Measurements from ENCODE around the gene PPFIA4. TPM values are rescaled to one million over a fixed set of nuclear protein-coding genes. Genes with fewer than 3 reads are reported as not detected.

PPFIA4 gene
- total and polyA plus RNA-seq, 9 of the 15 experiments (the other 6 are each of a cell fraction or from before 2014, with no cell fraction given) = 0.07 to 12.0 (median 0.70) TPM

DNA sequence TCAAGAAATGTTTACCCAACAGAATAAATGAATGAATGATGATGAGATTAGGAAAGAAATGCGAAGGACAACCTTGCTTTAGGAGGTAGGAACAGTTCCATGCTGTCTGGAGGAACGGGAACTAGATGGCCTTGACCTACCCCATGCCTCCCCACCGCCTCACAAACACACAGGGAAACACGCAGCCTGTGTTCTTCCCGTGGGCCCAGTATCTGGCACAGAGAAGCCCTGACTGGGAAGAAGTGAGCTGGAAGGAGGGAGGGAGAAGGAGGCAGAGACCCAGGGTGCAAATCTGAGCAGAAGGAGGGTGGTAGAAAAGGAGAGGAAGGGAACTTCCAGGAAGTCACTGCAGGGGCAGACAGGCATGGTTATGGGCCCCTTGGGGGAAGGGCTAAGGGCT lies 97.7 kb downstream of the PPFIA4 start:
- Histone ChIP-seq H4K20me1 (replicated peaks; ENCODE audit: control insufficient read depth, insufficient read depth, low read length) (peaks cover 14% of the 10 kb centered on the region), H2AFZ (ENCODE audit: low read depth, low read length) (no peak overlapping the region), H3K36me3 (ENCODE audit: control insufficient read depth, insufficient read depth, low read length) (no peaks in the 10 kb centered on the region), H3K9me3 (replicated peaks; ENCODE audit: control insufficient read depth, insufficient read depth, low read depth, low read length) (no peaks in the 10 kb centered on the region), H3K4me2 (ENCODE audit: insufficient read depth, low read length) (no peak overlapping the region), H3K9ac (ENCODE audit: insufficient read depth in 1 of 2, low read depth in 2 of 2, low read length in 2 of 2) (no peak overlapping the region), H3K9me1 (ENCODE audit: control insufficient read depth, insufficient read depth, low read length) (no peaks in the 10 kb centered on the region), H3K27me3 (ENCODE audit: control insufficient read depth in 2 of 2, insufficient read depth in 2 of 2, low read length in 2 of 2) (peaks cover 3 to 64% of the 10 kb centered on the region in 2 experiments; a peak in 4 of 5 replicates), H3K27ac (ENCODE audit: extremely low read depth, low read depth, low read length) (no peak overlapping the region), H3K79me2 (ENCODE audit: control insufficient read depth, insufficient read depth, low read length) (no peaks in the 10 kb centered on the region), H3K4me3 (no peak overlapping the region), H3K4me1 (replicated peaks in 1 of 2; ENCODE audit: control insufficient read depth in 2 of 2, insufficient read depth in 2 of 2, low read length in 2 of 2) (peaks cover 0 to 16% of the 10 kb centered on the region in 2 experiments; a peak in 2 of 5 replicates)
- ATAC-seq (no peak), DNase-seq (ENCODE audit: extremely low read depth in 1 of 4, low spot score in 3 of 4) (no peak), FAIRE-seq (no peak)
- POLR2A ChIA-PET = interaction anchor here (0.8 kb wide), 1 partner anchor 46 kb away, joined by 3 read pairs; no protein-coding TSS in a partner anchor
- no peak for TF ChIP-seq ZNF785 (CRISPR knock-in tag; IDR thresholded peaks at IDR 0.05)
- TF ChIP-seq TCF7L2 (IDR thresholded peaks at IDR 0.05; ENCODE audit: low read depth, low read length) = no peak
- no peak for TF ChIP-seq DPF2 (IDR thresholded peaks at IDR 0.05)
- TF ChIP-seq LARP7 (IDR thresholded peaks at IDR 0.05) = no peak
- no peak for TF ChIP-seq NFYB (IDR thresholded peaks at IDR 0.05; ENCODE audit: extremely low read depth, insufficient read length)
- TF ChIP-seq ASH1L (IDR thresholded peaks at IDR 0.05; ENCODE audit: borderline replicate concordance, low read depth, partially characterized antibody) = no peak
- no peak for TF ChIP-seq ZNF239 (CRISPR knock-in tag; IDR thresholded peaks at IDR 0.05)
- TF ChIP-seq, protein P1, sequence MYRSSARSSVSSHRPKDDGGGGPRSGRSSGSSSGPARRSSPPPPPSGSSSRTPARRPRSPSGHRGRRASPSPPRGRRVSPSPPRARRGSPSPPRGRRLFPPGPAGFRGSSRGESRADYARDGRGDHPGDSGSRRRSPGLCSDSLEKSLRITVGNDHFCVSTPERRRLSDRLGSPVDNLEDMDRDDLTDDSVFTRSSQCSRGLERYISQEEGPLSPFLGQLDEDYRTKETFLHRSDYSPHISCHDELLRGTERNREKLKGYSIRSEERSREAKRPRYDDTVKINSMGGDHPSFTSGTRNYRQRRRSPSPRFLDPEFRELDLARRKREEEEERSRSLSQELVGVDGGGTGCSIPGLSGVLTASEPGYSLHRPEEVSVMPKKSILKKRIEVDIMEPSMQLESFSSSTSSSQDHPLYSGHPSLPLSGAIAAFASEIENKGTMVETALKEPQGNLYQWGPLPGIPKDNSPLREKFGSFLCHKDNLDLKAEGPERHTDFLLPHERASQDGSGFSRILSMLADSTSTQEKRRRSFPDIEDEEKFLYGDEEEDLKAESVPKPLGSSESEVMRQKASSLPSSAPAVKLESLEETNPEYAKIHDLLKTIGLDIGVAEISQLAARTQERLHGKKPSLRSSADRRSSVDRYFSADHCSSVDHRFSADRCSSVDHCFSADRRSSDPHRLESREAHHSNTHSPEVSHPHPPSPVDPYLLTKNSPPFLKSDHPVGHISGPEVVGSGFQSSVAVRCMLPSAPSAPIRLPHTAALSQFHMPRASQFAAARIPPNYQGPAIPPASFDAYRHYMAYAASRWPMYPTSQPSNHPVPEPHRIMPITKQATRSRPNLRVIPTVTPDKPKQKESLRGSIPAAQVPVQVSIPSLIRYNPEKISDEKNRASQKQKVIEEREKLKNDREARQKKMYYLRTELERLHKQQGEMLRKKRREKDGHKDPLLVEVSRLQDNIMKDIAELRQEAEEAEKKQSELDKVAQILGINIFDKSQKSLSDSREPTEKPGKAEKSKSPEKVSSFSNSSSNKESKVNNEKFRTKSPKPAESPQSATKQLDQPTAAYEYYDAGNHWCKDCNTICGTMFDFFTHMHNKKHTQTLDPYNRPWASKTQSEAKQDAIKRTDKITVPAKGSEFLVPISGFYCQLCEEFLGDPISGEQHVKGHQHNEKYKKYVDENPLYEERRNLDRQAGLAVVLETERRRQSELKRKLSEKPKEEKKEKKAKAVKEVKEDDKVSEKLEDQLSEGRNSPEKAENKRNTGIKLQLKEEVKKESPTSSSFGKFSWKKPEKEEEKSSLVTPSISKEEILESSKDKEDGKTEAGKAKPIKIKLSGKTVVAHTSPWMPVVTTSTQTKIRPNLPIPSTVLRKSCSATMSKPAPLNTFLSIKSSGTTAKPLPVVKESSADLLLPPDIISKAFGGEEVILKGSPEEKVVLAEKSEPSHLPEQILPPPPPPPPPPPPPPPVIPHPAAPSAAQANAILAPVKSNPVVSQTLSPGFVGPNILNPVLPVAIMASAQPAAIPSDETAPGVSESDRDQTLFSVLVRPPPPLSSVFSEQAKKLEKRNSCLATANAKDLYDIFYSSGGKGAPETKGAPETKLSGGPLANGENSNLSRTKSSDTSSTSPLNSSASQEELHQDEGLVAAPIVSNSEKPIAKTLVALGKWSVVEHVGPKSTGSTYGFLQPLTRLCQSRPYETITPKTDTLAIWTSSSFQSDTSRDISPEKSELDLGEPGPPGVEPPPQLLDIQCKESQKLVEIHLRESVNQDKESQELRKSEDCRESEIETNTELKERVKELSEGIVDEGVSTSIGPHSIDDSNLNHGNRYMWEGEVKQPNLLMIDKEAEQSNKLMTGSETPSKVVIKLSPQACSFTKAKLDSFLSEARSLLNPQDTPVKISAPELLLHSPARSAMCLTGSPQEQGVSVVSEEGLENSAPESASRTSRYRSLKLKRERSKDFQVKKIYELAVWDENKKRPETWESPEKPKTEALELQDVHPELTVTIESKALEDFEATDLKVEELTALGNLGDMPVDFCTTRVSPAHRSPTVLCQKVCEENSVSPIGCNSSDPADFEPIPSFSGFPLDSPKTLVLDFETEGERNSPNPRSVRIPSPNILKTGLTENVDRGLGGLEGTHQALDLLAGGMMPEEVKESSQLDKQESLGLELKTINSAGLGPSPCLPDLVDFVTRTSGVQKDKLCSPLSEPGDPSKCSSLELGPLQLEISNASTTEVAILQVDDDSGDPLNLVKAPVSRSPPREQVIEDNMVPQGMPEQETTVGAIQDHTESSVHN (IDR thresholded peaks at IDR 0.05; ENCODE audit: borderline replicate concordance in 1 of 2, low read depth in 1 of 2) = no peak
- no peak for TF ChIP-seq DACH1 (IDR thresholded peaks at IDR 0.05; ENCODE audit: partially characterized antibody)
- no peak for TF ChIP-seq MCM3 (IDR thresholded peaks at IDR 0.05)
- WGBS (ENCODE audit: insufficient coverage, low coverage, missing lambda C conversion rate) = 1% methylated on average over 5 of the region's 5 CpGs
- CTCF ChIA-PET (ENCODE audit: low intra/inter-chr PET ratio) = no interaction called here
- in situ Hi-C loops (cut with MboI) = no loop called here
- intact Hi-C loops (cut with micrococcal nuclease) = no loop called here
- BruUV-seq (replicated peaks) = no TSS peak
